GM19455 (cell line): ENCODE data around the gene FAM120AOS.
"Not testable (repeated sequence)": the region's sequence is repeated elsewhere in the genome, so short reads cannot be mapped to it uniquely, and the experiment has no call there.

Experiments used
- ATAC-seq: cut with Tn5 transposase; IDR thresholded peaks from one replicate; pipeline ENCODE4 v1.9.1; 2021; ENCODE audit not compliant: unreplicated experiment

The FAM120AOS gene

DNA sequence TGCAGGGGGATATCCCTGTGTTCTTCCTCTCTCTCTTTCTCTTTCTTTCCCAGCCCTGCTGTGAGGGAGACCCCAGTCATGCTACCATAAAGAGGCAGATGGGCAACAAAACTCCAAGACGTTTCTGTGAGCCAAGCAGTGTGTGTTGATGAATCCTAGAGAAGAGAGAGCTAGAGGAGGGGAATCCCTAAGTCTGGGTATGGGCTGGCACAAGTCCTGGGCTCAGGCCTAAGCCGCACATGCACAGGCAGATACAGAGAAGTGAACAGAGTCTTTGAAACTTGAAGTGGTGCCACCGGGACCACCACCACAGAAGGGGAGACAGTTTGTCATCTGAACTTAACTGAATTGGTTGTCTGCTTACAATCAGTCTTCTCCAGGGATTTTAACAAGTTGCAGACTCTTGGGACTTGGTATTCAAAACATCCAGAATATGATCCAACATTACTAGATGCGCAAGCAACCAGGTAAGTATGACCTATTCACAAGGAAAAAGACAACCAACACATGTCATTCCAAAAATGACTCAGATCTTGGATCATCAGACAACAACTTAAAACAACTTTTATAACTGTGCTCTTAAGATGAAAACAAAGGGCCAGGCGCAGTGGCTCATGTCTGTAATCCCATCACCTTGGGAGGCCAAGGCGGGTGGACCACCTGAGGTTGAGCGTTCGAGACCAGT lies 12.3 kb downstream of the FAM120AOS start:
- no peak for ATAC-seq

DNA sequence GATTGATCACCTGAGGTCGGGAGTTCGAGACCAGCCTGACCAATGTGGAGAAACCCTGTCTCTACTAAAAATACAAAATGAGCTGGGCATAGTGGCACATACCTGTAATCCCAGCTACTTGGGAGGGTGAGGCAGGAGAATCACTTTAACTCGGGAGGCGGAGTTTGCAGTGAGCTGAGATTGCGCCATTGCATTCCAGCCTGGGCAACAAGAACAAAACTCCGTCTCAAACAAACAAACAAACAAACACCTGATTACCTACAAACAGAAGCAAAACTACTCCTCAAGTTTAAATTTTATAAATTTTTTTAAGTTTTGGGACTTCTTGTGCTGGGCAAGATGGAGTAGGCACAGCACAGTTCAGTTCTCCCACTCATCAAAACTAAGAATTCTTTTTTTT lies 14.1 kb downstream of the FAM120AOS start:
- not testable (repeated sequence) for ATAC-seq

DNA sequence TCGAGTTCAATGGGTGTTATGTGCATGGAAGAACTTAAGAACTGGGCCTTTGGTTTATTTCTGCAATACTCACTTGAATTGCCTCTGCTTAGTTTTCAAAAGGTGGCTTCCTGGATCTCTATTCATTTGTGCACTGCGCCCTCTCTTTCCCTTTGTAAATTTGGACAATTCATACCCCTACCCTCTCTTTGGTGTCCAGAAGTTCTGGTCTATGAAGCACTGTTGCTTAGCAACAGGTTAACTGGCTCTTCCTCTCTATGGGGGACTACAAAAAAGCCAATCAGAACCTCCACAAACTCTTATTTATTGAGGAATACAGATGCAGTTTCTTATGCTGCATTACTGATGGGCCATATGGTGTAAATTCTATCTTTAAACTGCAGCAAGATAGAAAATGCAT lies 15.4 kb downstream of the FAM120AOS start:
- ATAC-seq = no peak

DNA sequence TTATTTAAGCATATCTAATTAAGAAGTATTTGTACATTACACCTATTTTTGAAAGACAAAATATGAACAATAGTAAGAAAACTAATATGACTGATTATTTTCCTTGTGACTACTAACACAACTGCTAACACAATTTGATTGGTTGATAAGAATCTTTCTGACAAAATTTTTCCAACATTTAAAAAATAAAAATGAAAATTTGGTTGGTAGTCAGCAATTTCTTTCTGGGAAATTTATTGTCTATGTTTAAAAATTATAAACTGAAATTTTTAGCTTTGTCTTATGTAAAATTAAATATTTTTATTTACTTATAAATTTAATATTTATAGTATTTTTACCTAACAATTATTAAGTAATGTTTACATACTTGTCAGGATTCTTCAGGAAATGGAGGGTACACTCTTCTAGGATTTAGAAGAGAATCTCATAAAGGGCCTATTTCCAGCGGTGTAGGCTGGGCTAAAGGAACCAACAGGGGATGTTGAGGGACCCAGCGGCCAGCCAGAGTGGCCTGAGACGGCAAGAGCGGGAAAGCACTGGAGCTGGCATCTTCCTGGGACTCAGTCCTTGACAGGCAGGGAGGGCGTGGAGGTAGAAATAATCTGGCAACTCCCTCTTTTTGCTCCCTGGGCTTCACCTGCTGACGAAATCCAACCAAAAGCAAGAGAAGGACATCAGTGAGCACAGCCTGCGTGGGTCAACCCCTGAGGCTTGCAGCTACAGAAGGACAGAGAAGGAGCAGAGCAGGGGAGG lies 16.6 kb downstream of the FAM120AOS start:
- no peak for ATAC-seq

DNA sequence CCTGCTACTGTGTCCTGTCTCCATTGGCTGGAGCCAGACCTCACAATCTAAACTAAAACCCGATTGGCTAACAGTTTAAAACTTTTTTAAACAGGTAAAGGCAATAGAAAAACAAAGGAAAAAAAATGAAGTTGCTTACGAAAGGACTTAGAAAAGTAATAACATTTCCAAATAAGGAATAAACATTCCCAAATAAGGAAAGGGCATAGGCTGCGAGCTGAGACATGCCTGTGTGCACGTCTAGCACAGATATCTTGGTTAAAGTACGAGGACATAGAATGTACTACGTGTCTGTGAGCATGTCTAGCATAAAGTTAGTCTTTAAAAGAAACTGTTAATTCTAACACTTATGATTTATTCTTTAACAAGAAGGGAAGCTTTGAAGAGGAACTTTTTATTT lies 17.2 kb downstream of the FAM120AOS start:
- ATAC-seq = no peak

DNA sequence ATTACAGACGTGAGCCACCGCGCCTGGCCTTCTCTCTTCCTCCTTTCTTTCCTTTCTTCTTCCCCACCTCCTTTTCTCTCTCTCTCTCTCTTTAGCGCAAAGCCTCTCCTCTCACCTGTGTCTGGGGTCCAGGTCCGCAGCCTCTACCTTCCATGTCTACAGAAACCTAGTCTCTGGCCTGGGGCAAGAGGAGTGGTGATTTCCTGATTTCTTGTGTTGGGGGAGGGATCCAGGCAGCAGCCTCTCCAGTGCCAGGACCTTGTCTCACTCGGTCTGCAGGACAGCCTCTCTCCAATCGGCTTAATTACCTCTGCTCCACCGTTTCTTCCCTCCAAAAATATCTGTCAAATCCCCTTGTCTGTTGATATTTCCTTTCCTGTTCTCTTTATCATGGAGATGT lies 18.0 kb downstream of the FAM120AOS start:
- ATAC-seq = no peak

DNA sequence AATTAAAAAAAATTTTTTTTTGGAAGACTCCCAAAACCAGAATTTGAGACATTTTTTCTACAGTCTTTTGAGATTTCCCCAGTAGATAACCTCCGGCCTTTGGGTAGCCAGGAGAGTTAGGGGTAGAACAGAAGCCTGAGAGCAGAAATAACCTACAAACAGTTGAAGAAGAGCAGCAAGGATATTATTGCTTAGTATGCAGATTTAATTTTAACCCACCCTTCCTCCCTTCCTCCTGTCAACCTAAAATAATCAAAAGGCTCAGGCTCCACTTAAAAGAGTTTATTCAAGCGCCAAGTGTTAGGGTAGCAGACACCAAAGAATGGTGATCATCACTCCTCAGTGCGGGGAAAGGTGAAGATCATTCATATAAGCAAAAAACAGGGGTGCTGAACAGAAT lies 19.3 kb downstream of the FAM120AOS start:
- ATAC-seq = no peak

DNA sequence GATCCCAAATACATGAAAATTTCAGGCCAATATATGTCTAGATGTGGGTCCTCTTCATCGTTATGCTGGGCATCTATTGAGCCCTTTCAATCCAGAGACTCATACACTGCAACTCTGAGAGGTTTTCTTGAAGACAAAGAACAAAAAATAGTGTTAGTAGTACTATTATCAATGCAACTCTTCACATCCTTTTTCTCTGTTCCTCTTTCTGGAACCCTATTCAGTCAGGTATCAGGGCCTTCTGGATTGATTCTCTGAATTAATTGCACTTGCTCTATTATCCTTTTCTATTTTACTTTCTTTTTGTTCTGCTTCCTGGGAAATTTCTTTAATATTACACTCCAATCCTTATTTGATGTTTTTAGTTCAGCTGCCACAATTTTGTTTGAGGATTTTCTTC lies 20.4 kb downstream of the FAM120AOS start:
- no peak for ATAC-seq

DNA sequence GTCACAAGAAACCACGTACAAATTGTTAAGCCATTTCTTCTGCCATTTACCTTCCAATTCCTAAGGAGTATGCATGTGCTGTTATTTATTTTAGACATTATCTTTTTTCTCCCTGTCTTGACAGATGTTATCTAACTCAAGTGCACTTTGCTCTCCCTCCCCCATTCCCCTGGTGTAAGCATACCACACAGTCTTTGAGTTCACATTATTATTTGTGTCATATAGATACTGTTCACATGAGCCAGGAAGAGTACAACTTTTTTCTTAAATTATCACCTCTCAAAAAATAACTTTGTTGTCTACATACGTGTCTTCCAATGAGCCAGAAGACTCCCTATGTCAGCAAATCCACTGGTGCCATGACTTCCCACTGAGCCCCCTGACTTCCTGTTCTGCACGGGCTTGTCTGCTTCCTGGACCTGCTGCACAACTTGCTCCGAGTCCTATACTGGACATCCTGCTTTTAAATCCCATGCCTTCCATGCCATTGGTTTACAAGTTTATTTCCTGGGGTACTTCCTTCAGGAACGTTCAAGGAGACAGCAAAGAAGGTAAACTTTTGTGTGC lies 21.8 kb downstream of the FAM120AOS start:
- ATAC-seq = no peak

DNA sequence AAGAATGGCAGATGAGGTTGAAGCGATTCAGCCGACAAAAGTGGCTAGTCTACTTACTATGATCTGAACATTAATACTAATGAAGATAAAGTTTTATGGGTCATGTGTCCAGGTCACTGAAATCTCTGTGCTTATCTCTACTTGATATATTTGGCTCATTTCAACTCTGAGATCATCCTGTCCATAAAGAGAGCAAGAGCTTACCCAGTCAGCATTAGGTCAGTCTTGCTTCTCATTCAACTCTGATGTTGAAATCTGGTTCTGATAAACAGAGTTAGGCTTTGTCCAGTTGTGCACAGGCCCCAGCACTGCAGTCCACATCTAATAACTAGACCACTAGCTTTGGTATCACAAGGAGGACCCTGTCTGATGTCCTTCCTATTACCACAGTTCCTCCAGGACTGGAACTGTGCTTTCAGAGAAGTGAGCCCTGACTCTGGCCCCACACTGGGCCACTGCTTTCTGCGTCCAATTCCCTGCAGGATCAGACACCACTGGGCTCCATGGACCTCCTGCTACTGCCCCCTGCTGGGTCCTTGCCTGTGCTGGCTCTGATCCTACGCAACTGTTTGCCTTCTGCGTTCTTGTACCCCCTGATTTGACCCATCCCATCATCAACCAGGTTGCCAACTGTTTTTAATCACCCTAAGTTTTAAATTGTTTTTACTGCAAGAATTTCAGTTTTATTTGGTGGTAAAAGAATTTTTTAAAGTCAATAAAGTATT lies 25.6 kb downstream of the FAM120AOS start:
- ATAC-seq = no peak

DNA sequence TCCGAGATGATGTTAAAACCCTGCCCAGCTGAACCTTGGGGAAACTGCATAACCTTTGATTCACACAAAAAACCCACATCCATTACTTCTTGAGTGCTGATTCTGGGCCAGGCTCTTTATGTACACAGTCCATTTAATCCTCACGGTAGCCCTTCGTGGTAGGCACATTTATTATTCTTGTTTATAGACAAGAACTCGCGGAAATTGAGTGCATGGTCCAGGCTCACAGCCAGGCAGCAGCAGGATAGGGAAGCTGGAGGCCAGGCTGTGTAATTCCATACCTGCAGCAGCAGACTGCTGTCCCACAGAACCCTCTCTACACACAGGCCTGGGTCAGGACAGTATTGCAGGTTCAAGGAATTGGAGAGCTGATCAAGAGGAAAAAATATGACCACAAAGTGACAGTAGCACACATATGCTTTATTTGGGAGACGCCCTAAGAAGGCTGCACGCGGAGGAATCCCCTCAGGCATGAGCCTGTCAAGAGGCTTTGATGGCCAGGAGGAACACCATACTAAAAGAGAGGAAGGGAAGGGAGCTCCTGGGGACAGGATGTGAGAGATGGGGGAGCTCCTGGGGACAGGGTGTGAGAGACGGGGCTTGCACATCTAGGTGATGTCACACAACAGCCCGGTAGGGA lies 30.3 kb downstream of the FAM120AOS start:
- ATAC-seq = no peak

DNA sequence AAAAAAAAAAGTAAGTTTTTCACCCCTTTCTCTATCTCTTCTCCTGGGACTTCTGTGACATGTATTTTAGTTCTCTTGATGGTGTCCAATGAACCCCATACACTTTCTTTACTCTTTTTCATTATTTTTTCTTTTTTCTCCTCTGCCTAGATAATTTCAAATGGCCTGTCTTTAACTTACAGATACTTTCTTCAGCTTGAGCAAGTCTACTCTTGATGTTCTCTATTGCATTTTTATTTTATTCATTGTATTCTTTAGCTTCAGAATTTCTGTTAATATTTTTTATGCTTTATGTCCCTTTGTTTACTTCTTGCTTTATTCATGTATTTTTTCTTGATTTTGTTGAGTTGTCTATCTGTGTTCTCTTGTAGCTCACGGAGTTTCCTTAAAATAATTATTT lies 34.4 kb downstream of the FAM120AOS start:
- ATAC-seq = no peak

DNA sequence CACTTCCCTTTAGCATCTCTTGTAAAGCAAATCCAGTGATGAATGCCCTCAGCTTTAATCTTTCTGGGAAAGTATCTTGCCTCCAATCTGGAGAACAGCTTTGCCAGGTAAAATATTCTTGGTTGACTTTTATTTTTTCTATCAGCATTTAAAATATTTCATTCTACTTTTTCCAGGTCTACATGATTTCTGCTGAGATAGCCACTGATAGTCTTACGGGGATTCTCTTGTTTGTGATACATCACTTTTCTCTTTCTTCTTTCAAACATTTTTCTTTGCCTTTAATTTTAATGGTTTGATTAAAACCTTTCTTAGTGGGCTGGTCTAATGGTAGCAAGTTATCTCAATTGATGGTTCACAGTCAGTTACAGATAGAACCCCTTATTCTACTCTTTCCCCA lies 35.8 kb downstream of the FAM120AOS start:
- no peak for ATAC-seq

DNA sequence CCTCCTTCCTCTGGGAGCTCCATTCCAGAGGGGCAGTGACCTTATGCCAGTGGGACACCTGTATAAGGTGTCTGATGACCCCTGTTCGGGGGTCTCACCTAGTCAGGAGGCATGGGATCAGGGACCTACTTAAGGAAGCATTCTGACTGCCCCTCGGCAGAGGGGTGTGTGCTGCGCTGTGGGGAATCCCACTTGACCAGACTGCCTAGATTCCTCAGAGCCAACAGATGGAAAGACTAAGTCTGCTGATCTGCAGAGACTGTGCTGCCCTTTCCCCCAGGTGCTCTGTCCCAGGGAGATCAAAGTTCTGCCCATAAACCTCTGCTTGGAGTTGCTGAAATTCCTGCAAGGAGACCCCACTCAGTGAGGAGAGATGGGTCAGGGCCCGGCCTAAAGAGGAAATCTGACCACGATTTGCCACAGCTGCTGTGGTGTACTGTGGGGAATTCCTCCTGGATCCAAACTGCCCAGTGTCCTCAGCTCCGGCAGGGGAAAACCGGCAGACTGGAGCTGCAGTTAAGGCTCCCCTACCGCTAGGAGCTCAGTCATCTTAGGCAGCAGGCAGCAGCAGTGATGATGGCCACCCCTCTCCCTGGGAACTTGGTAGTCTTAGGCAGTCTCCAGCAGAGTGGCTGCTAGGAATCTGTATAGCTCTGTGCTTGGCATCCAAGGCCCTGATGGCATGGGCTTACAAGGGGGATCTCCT lies 36.7 kb downstream of the FAM120AOS start:
- ATAC-seq = no peak

DNA sequence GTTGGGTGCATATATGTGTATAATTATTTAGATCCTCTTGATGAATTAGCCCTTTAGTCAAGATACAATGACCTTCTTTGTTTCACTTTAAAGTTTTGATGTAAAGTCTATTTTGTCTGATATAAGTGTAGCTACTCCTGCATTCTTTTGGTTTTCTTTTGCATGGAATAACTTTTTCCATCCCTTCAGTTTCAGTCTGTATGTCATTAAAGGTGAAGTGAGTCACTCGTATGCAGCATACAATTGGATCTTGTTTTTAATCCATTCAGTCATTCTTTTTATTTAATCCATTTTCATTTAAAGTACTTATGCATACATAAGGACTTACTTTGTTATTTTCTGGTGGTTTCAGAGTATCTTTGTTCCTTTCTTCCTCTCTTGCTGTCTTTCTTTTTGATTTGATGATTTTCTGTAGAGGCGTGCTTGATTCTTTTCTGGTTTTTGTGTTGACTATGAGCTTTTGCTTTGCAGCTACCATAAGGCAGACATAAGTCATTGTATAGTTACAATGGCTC lies 38.1 kb downstream of the FAM120AOS start:
- ATAC-seq = no peak

DNA sequence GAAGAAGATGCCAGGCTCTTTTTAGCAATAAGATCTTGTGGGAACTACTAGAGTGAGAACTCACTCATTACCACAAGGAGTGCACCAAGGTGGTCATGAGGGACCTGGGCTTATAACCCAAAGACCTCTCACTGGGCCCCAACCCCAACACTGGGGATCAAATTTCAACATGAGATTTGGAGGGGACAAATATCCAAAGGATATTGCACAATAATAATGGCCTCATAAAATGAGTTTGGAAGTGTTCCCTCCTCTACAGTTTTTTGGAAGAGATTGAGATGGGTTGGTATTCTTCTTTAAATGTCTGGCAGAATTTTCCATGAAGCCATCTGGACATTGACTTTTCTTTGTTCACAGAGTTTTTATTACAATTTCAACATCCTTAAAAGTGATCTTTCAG lies 39.9 kb downstream of the FAM120AOS start:
- no peak for ATAC-seq

DNA sequence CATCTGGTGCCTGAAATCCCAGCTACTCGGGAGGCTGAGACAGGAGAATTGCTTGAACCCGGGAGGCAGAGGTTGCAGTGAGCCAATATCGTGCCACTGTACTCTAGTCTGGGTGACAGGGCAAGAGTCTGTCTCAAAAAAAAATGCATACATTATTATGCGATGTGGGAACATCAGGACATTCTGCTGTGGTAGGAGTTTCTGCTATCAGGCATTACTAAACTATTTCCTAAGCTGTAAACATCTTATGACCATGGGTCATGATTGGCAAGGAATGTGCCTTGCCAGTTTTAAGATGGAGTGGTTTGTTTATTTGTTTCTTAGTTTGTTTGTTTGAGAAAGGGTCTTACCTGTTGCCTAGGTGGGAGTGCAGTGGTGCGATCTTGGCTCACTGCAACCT lies 47.0 kb downstream of the FAM120AOS start:
- no peak for ATAC-seq

DNA sequence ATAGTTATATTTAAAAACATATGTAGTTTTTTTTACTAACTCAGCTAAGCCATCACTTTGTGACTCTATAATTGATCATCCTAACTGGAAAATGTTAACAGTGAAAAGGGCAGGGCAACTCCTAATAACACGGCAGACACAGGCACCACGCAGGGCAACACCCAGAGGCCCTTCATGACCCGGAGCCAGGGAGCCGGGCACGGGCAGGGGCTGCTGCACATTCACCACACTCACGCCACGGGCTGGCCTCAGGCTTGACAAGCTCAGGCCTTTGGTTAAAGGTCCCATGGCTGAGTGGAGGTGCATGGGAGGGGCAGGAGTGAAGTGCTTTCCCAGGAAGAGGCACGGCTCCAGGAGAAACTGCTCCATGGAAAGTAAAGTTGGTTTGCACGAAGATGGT lies 54.9 kb downstream of the FAM120AOS start:
- ATAC-seq = no peak

DNA sequence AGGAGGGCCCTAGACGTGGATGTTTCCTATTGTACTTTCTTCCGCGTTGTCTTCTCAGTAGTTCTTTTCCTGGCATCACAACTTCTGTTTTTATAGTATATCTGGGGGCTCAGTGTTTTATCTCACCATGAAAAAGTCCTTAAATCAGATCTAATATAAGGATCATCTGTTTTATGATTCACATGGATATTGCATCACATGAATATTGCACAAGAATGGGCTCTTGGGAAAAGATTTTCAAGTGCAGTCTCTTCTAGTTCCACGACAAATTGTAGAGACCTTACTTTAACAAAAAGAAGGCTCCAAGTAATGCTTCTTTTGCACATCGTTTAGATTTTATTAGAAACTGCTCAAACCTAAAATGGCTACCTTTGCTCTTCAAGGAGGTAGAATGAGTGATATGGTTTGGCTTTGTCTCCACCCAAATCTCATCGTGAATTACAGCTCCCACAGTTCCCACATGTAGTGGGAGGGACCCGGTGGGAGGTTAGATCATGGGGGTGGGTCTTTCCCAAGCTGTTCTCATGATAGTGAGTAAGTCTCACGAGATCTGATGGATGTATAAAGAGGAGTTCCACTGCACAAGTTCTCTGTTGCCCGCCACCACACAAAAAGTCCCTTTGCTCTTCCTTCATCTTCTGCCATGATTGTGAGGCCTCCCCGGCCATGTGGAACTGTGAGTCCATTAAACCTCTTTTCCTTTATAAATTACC lies 55.6 kb downstream of the FAM120AOS start:
- ATAC-seq = no peak
